CD4-positive, alpha-beta T cell (primary cell): ENCODE results near the gene CSNK1G1. TPM values are rescaled to one million over a fixed set of nuclear protein-coding genes. Genes with fewer than 3 reads are reported as not detected.

Source experiments
- ATAC-seq: fragments of 200-7000 bp; cut with Tn5 transposase; one replicate; pipeline ENCODE4 v1.10.0; 2022; ENCODE audit warnings: mild to moderate bottlenecking; ENCODE audit not compliant: poor library complexity
- CTCF ChIA-PET: fragments of 350-600 bp; sonication (Branson Sonifier 250); formaldehyde crosslinking; loops from one replicate; lab custom pipeline; 2021; ENCODE audit warnings: antibody characterized with exemption, inconsistent platforms; lab: Charles Lee
- POLR2A ChIA-PET: fragments of 350-600 bp; sonication (Branson Sonifier 250); formaldehyde crosslinking; loops from one replicate; lab custom pipeline; 2021; ENCODE audit warnings: antibody characterized with exemption, inconsistent platforms; lab: Charles Lee
- DNase-seq, 14 experiments: peaks; one replicate each; pipeline ENCODE4 v3.0.0-alpha.2; 2013 to 2020; ENCODE audit warnings: mixed read lengths in 2 of 14
- H3K27ac ChIP-seq, 2 donors: one replicate each; pipeline versions ENCODE4 v1.5.1 to v1.7.0; 2013; ENCODE audit warnings: low read length in 2 of 2, low read depth in 1 of 2, mild to moderate bottlenecking in 1 of 2
- H3K27me3 ChIP-seq, 2 experiments: 1 replicate in 1 of 2; 2 replicates in 1 of 2; pipeline versions ENCODE4 v1.6.1 to v1.7.0; 2013; ENCODE audit warnings: low read length in 2 of 2, control low read depth in 1 of 2, mild to moderate bottlenecking in 1 of 2, moderate library complexity in 1 of 2; ENCODE audit not compliant: insufficient read depth in 2 of 2, control insufficient read depth in 1 of 2
- H3K36me3 ChIP-seq: one replicate; pipeline ENCODE4 v1.6.1; 2013; ENCODE audit warnings: low read length, control low read depth; ENCODE audit not compliant: insufficient read depth
- H3K4me1 ChIP-seq: one replicate; pipeline ENCODE4 v1.6.1; 2013; ENCODE audit warnings: low read length, control low read depth; ENCODE audit not compliant: insufficient read depth
- H3K4me3 ChIP-seq: one replicate; pipeline ENCODE4 v1.5.1; 2013; ENCODE audit warnings: mild to moderate bottlenecking, low read length, moderate library complexity
- H3K9me3 ChIP-seq, 2 experiments: 1 replicate in 1 of 2; 2 replicates in 1 of 2; pipeline versions ENCODE4 v1.6.1 to v1.7.0; 2013; ENCODE audit warnings: low read length in 2 of 2, mild to moderate bottlenecking in 2 of 2, control low read depth in 1 of 2, moderate library complexity in 1 of 2; ENCODE audit not compliant: control insufficient read depth in 1 of 2, insufficient read depth in 1 of 2
- H3K27ac Mint-ChIP-seq: one replicate; pipeline ENCODE4 v1.8.0; 2020; ENCODE audit warnings: mixed read lengths
- H3K27me3 Mint-ChIP-seq: one replicate; pipeline ENCODE4 v1.8.0; 2021; ENCODE audit warnings: mixed read lengths
- H3K36me3 Mint-ChIP-seq: one replicate; pipeline ENCODE4 v1.8.0; 2021; ENCODE audit warnings: low read depth, mixed read lengths
- H3K4me1 Mint-ChIP-seq: one replicate; pipeline ENCODE4 v1.8.0; 2021; ENCODE audit warnings: low read depth, mixed read lengths
- H3K4me3 Mint-ChIP-seq: one replicate; pipeline ENCODE4 v1.8.0; 2020; ENCODE audit warnings: mild to moderate bottlenecking, mixed read lengths
- H3K9me3 Mint-ChIP-seq: one replicate; pipeline ENCODE4 v1.8.0; 2020; ENCODE audit warnings: mixed read lengths
- intact Hi-C, 2 experiments: fragments of 100-400 bp; cut with DNase I in 1 of 2; cut with micrococcal nuclease in 1 of 2; formaldehyde crosslinking; loops; one replicate each; pipeline versions ENCODE4 v1.15.1 to v1.9.0; 2023 to 2025; cut with DNase I, micrococcal nuclease
- total RNA-seq, 174 experiments: library from RNA in 2 of 174; stranded (reverse) in 2 of 174; gene quantifications; one replicate each; pipeline ENCODE4 v1.2.3 and lab custom pipeline; 2021 to 2026
- TF ChIP-seq, protein P1 (sequence below): fragments of 200-600 bp; IDR thresholded peaks from one replicate; pipeline ENCODE4 v1.8.0; 2022; ENCODE audit warnings: antibody characterized with exemption, mild to moderate bottlenecking

The CSNK1G1 gene
- total RNA-seq, 2 experiments from 2014 or later: 12.2 to 13.7 TPM

- H3K27me3 ChIP-seq: no peaks in the 10 kb centered on the region
- H3K36me3 ChIP-seq: peaks cover 20% of the 10 kb centered on the region
- POLR2A ChIA-PET: no interaction called here
- ATAC-seq (no peak), DNase-seq (no peak)
- no peak overlapping the region for H3K27ac Mint-ChIP-seq
- intact Hi-C loops: no loop called here
- no peaks in the 10 kb centered on the region for H3K4me1 ChIP-seq
- no peaks in the 10 kb centered on the region for H3K9me3 Mint-ChIP-seq
- H3K27ac ChIP-seq: no peak overlapping the region
- no peaks in the 10 kb centered on the region for H3K9me3 ChIP-seq
- peaks cover 23% of the 10 kb centered on the region for H3K4me1 Mint-ChIP-seq
- no peak overlapping the region for H3K4me3 Mint-ChIP-seq
- H3K4me3 ChIP-seq: no peak overlapping the region
- peaks cover 49% of the 10 kb centered on the region for H3K36me3 Mint-ChIP-seq
- TF ChIP-seq, protein P1, sequence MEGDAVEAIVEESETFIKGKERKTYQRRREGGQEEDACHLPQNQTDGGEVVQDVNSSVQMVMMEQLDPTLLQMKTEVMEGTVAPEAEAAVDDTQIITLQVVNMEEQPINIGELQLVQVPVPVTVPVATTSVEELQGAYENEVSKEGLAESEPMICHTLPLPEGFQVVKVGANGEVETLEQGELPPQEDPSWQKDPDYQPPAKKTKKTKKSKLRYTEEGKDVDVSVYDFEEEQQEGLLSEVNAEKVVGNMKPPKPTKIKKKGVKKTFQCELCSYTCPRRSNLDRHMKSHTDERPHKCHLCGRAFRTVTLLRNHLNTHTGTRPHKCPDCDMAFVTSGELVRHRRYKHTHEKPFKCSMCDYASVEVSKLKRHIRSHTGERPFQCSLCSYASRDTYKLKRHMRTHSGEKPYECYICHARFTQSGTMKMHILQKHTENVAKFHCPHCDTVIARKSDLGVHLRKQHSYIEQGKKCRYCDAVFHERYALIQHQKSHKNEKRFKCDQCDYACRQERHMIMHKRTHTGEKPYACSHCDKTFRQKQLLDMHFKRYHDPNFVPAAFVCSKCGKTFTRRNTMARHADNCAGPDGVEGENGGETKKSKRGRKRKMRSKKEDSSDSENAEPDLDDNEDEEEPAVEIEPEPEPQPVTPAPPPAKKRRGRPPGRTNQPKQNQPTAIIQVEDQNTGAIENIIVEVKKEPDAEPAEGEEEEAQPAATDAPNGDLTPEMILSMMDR: no peak
- CTCF ChIA-PET: interaction anchor here (1.0 kb wide), 1 partner anchor 11 kb away, joined by 5 read pairs; no protein-coding TSS in a partner anchor
- H3K27me3 Mint-ChIP-seq: no peaks in the 10 kb centered on the region
Measured at GRCh38 chr15:64343841-64344240, 12.1 kb downstream of the CSNK1G1 start.

GRCh38 chr15:64343222-64343621 is 12.8 kb downstream of the CSNK1G1 start:
- Mint-ChIP-seq H3K36me3 (peaks cover 44% of the 10 kb centered on the region), H3K27ac (no peak overlapping the region), H3K27me3 (no peaks in the 10 kb centered on the region), H3K9me3 (no peaks in the 10 kb centered on the region), H3K4me3 (no peak overlapping the region), H3K4me1 (peaks cover 23% of the 10 kb centered on the region)
- Histone ChIP-seq H3K27me3 (no peaks in the 10 kb centered on the region), H3K27ac (no peak overlapping the region), H3K4me3 (no peak overlapping the region), H3K9me3 (no peaks in the 10 kb centered on the region), H3K4me1 (no peaks in the 10 kb centered on the region), H3K36me3 (peaks cover 17% of the 10 kb centered on the region)
- ATAC-seq (no peak), DNase-seq (no peak)
- intact Hi-C loops: no loop called here
- TF ChIP-seq, protein P1: no peak
- POLR2A ChIA-PET: no interaction called here
- CTCF ChIA-PET: interaction anchor here (1.0 kb wide), 1 partner anchor 10 kb away, joined by 5 read pairs; no protein-coding TSS in a partner anchor

- Mint-ChIP-seq H3K36me3 (peaks cover 40% of the 10 kb centered on the region), H3K27me3 (no peaks in the 10 kb centered on the region), H3K27ac (no peak overlapping the region), H3K4me1 (peaks cover 29% of the 10 kb centered on the region), H3K9me3 (no peaks in the 10 kb centered on the region), H3K4me3 (no peak overlapping the region)
- TF ChIP-seq, protein P1: no peak
- no peaks in the 10 kb centered on the region for H3K27me3 ChIP-seq
- intact Hi-C loops: no loop called here
- DNase-seq (no peak), ATAC-seq (no peak)
- no peaks in the 10 kb centered on the region for H3K9me3 ChIP-seq
- CTCF ChIA-PET: no interaction called here
- POLR2A ChIA-PET: no interaction called here
- H3K36me3 ChIP-seq: peaks cover 15% of the 10 kb centered on the region
- no peaks in the 10 kb centered on the region for H3K4me1 ChIP-seq
- H3K27ac ChIP-seq: no peak overlapping the region
- no peak overlapping the region for H3K4me3 ChIP-seq
Measured at GRCh38 chr15:64341961-64342360, 14.0 kb downstream of the CSNK1G1 start.
